Astrocyte of the cerebellum (primary cell): ENCODE data around the gene SCCPDH.
"Not testable (repeated sequence)": the region's sequence is repeated elsewhere in the genome, so short reads cannot be mapped to it uniquely, and the experiment has no call there.

Experiments used
- DNase-seq: peaks from one replicate; pipeline ENCODE4 v3.0.0-alpha.2; 2011; ENCODE audit warnings: low read depth
- H3K4me3 ChIP-seq: 2 replicates; pipeline ENCODE4 v1.5.1; 2011; ENCODE audit warnings: mild to moderate bottlenecking, low read depth, low read length, moderate library complexity
- CTCF ChIP-seq: IDR thresholded peaks from 2 replicates; pipeline ENCODE4 v1.5.1; 2012; ENCODE audit warnings: low read length, low read depth, moderate library complexity, mild to moderate bottlenecking; ENCODE audit errors: missing control alignments
- in situ Hi-C: cut with HindIII; loops from 2 replicates; pipeline ENCODE4 v1.10.0; 2017; ENCODE audit warnings: low sequenced_read_pairs

SCCPDH gene

GRCh38 chr1:246730839-246731238 lies 6.6 kb downstream of the SCCPDH start:
- H3K4me3 ChIP-seq = no peak overlapping the region
- TF ChIP-seq CTCF = no peak
- in situ Hi-C loops = no loop called here
- DNase-seq = no peak

- in situ Hi-C loops, H3K4me3 ChIP-seq, DNase-seq: not testable (repeated sequence)
Measured at GRCh38 chr1:246731873-246732272, 7.7 kb downstream of the SCCPDH start.

GRCh38 chr1:246733704-246734103 lies 9.5 kb downstream of the SCCPDH start:
- no peak for DNase-seq
- in situ Hi-C loops = no loop called here
- no peak for TF ChIP-seq CTCF
- no peak overlapping the region for H3K4me3 ChIP-seq

GRCh38 chr1:246734866-246735265 lies 10.7 kb downstream of the SCCPDH start:
- no peak for TF ChIP-seq CTCF
- no peak overlapping the region for H3K4me3 ChIP-seq
- no peak for DNase-seq
- in situ Hi-C loops = no loop called here

- H3K4me3 ChIP-seq = no peak overlapping the region
- in situ Hi-C loops = no loop called here
- no peak for TF ChIP-seq CTCF
- no peak for DNase-seq
Measured at GRCh38 chr1:246735735-246736134, 11.5 kb downstream of the SCCPDH start.

- H3K4me3 ChIP-seq = no peak overlapping the region
- no peak for TF ChIP-seq CTCF
- no peak for DNase-seq
- in situ Hi-C loops = no loop called here
Measured at GRCh38 chr1:246742396-246742795, 18.2 kb downstream of the SCCPDH start.

- DNase-seq, H3K4me3 ChIP-seq, in situ Hi-C loops: not testable (repeated sequence)
Measured at GRCh38 chr1:246746155-246746554, 21.9 kb downstream of the SCCPDH start.

- DNase-seq = no peak
- no peak for TF ChIP-seq CTCF
- in situ Hi-C loops = no loop called here
- H3K4me3 ChIP-seq = no peak overlapping the region
Measured at GRCh38 chr1:246748006-246748405, 23.8 kb downstream of the SCCPDH start.
